Keratinocyte (primary cell): ENCODE measurements around the gene SMYD4. TPM values are rescaled to one million over a fixed set of nuclear protein-coding genes. Genes with fewer than 3 reads are reported as not detected.

ENCODE experiments used
- DNase-seq: peaks from one replicate; pipeline ENCODE4 v3.0.0-alpha.2; 2011; ENCODE audit warnings: low read depth, missing footprints, low spot score
- FAIRE-seq: peaks from 2 replicates; lab custom pipeline; 2011; peaks lifted over from hg19 to GRCh38; lab: Jason Lieb, UNC
- H2AFZ ChIP-seq: 2 replicates; pipeline ENCODE4 v1.6.0; 2012; ENCODE audit warnings: low read length, control low read depth, inconsistent platforms; ENCODE audit not compliant: control insufficient read depth
- H3K27ac ChIP-seq: 2 replicates; pipeline ENCODE4 v1.5.1; 2011; ENCODE audit warnings: low read length; ENCODE audit not compliant: control insufficient read depth, insufficient read depth
- H3K27me3 ChIP-seq: 3 replicates; pipeline ENCODE4 v1.6.0; 2011; ENCODE audit warnings: low read length; ENCODE audit not compliant: control insufficient read depth, insufficient read depth; ENCODE audit errors: extremely low read depth
- H3K36me3 ChIP-seq, 2 experiments: 2 replicates in 1 of 2; 3 replicates in 1 of 2; pipeline ENCODE4 v1.5.1; 2011; ENCODE audit warnings: low read length in 2 of 2, mild to moderate bottlenecking in 1 of 2; ENCODE audit not compliant: control insufficient read depth in 2 of 2, insufficient read depth in 2 of 2; ENCODE audit errors: extremely low read depth in 1 of 2
- H3K4me1 ChIP-seq: 3 replicates; pipeline ENCODE4 v1.5.1; 2011; ENCODE audit warnings: low read length; ENCODE audit not compliant: control insufficient read depth, insufficient read depth; ENCODE audit errors: extremely low read depth
- H3K4me2 ChIP-seq: 3 replicates; pipeline ENCODE4 v1.6.0; 2011; ENCODE audit warnings: low read depth, low read length; ENCODE audit not compliant: control insufficient read depth, insufficient read depth; ENCODE audit errors: extremely low read depth
- H3K4me3 ChIP-seq, 3 experiments: fragments of 200-600 bp in 1 of 3; sonication (generic) in 1 of 3; 2 replicates in 2 of 3; 3 replicates in 1 of 3; pipeline ENCODE4 v1.5.1; 2011 to 2016; ENCODE audit warnings: low read length in 3 of 3, mild to moderate bottlenecking in 3 of 3, control low read depth in 2 of 3, inconsistent platforms in 1 of 3, low read depth in 1 of 3, mixed read lengths in 1 of 3, mixed run types in 1 of 3, moderate library complexity in 1 of 3; ENCODE audit not compliant: control insufficient read depth in 2 of 3, insufficient read depth in 2 of 3; ENCODE audit errors: extremely low read depth in 1 of 3
- H3K79me2 ChIP-seq: 2 replicates; pipeline ENCODE4 v1.6.0; 2012; ENCODE audit warnings: low read length; ENCODE audit not compliant: control insufficient read depth, insufficient read depth
- H3K9ac ChIP-seq: 3 replicates; pipeline ENCODE4 v1.6.0; 2011; ENCODE audit warnings: low read length; ENCODE audit not compliant: control insufficient read depth, insufficient read depth; ENCODE audit errors: extremely low read depth
- H3K9me1 ChIP-seq: 3 replicates; pipeline ENCODE4 v1.6.0; 2011; ENCODE audit warnings: low read length; ENCODE audit not compliant: control insufficient read depth, insufficient read depth; ENCODE audit errors: extremely low read depth
- H3K9me3 ChIP-seq: 2 replicates; pipeline ENCODE4 v1.5.1; 2012; ENCODE audit warnings: low read depth, low read length; ENCODE audit not compliant: control insufficient read depth
- H4K20me1 ChIP-seq: 3 replicates; pipeline ENCODE4 v1.6.0; 2011; ENCODE audit warnings: low read length; ENCODE audit not compliant: control insufficient read depth, insufficient read depth; ENCODE audit errors: extremely low read depth
- CTCF ChIP-seq, 3 experiments: IDR thresholded peaks in 1 of 3; conservative IDR thresholded peaks in 1 of 3; optimal IDR thresholded peaks in 1 of 3; 2 replicates in 2 of 3; 3 replicates in 1 of 3; pipeline versions ENCODE3 to v1.5.1; 2011; ENCODE audit warnings: low read length in 3 of 3, mild to moderate bottlenecking in 3 of 3, moderate library complexity in 2 of 3, control low read depth in 1 of 3, inconsistent platforms in 1 of 3; ENCODE audit not compliant: insufficient read depth in 2 of 3; ENCODE audit errors: extremely low read depth in 1 of 3
- EZH2 ChIP-seq: IDR thresholded peaks from one replicate; pipeline ENCODE4 v1.6.1; 2012; ENCODE audit warnings: inconsistent platforms, mild to moderate bottlenecking, low read length, moderate library complexity
- dilution Hi-C: fragments of 300-500 bp; cut with MboI; formaldehyde crosslinking; loops from one replicate; pipeline ENCODE4 v1.7.0; 2020; ENCODE audit warnings: low sequenced_read_pairs; ENCODE audit not compliant: extremely low pct_ligation_motif_present
- polyA plus RNA-seq, 5 experiments: library from polyadenylated mRNA; depleted of rRNA in 3 of 5; stranded (reverse) in 3 of 5; stranded (forward) in 1 of 5; unstranded in 1 of 5; fragments of >200 nt; gene quantifications; 1 replicate in 1 of 5; 2 replicates in 3 of 5; 3 replicates in 1 of 5; pipeline versions ENCODE4 v1.2.1 to v1.2.3, GENCODE V29; 2011 to 2012; ENCODE audit warnings: missing spikeins in 2 of 5, low read depth in 1 of 5, low replicate concordance in 1 of 5

The SMYD4 gene
- polyA plus RNA-seq, 1 donor (not counting 4 experiments of a cell fraction or from before 2014, with no cell fraction given): 6.3 TPM

GRCh38 chr17:1875597-1875996 lies 45.9 kb upstream of the SMYD4 start:
- no peaks in the 10 kb centered on the region for H3K9me3 ChIP-seq
- H3K27me3 ChIP-seq: no peaks in the 10 kb centered on the region
- dilution Hi-C loops: no loop called here
- peaks cover 13 to 22% of the 10 kb centered on the region in 2 experiments for H3K36me3 ChIP-seq
- no peak overlapping the region for H2AFZ ChIP-seq
- no peaks in the 10 kb centered on the region for H3K4me1 ChIP-seq
- no peak for TF ChIP-seq CTCF (optimal IDR thresholded peaks at IDR 0.05 in 1 of 3, IDR thresholded peaks at IDR 0.05 in 1 of 3, conservative IDR thresholded peaks at IDR 0.05 in 1 of 3; ENCODE audit: extremely low read depth in 1 of 3, insufficient read depth in 2 of 3, low read length in 3 of 3)
- no peak for TF ChIP-seq EZH2
- no peak overlapping the region for H3K27ac ChIP-seq
- no peak for FAIRE-seq
- no peak for DNase-seq
- no peaks in the 10 kb centered on the region for H4K20me1 ChIP-seq
- H3K9me1 ChIP-seq: no peaks in the 10 kb centered on the region
- no peaks in the 10 kb centered on the region for H3K79me2 ChIP-seq
- H3K4me3 ChIP-seq: no peak overlapping the region
- no peak overlapping the region for H3K4me2 ChIP-seq
- no peak overlapping the region for H3K9ac ChIP-seq

- Histone ChIP-seq H3K4me3 (no peak overlapping the region), H3K4me1 (no peaks in the 10 kb centered on the region), H3K9me1 (no peaks in the 10 kb centered on the region), H3K79me2 (no peaks in the 10 kb centered on the region), H3K27me3 (no peaks in the 10 kb centered on the region), H3K4me2 (no peak overlapping the region), H3K36me3 (peaks cover 8 to 13% of the 10 kb centered on the region in 2 experiments), H3K9me3 (no peaks in the 10 kb centered on the region), H3K27ac (no peak overlapping the region), H2AFZ (no peak overlapping the region), H4K20me1 (no peaks in the 10 kb centered on the region), H3K9ac (no peak overlapping the region)
- DNase-seq (no peak), FAIRE-seq (no peak)
- TF ChIP-seq EZH2 (no peak), CTCF (optimal IDR thresholded peaks at IDR 0.05 in 1 of 3, IDR thresholded peaks at IDR 0.05 in 1 of 3, conservative IDR thresholded peaks at IDR 0.05 in 1 of 3; ENCODE audit: extremely low read depth in 1 of 3, insufficient read depth in 2 of 3, low read length in 3 of 3) (no peak)
- dilution Hi-C loops: no loop called here
Measured at GRCh38 chr17:1873418-1873817, 43.7 kb upstream of the SMYD4 start.
